Measurements from ENCODE around the gene PPP2R2C.

Gene PPP2R2C

GRCh38 chr4:6474705-6475457 is 2.5 kb upstream of the PPP2R2C start:
- no peak for DNase-seq (ENCODE audit: low read depth in 1 of 2, low spot score in 1 of 2)
- TF ChIP-seq CTCF (IDR thresholded peaks at IDR 0.05; ENCODE audit: insufficient read depth, low read length) (no peak), GABPA (IDR thresholded peaks at IDR 0.05; ENCODE audit: low read depth) (no peak), POLR2AphosphoS5 (IDR thresholded peaks at IDR 0.05; ENCODE audit: low read depth) (no peak), SPI1 (IDR thresholded peaks at IDR 0.05; ENCODE audit: borderline replicate concordance, low read depth) (no peak)
- H3K27ac ChIP-seq (replicated peaks): no peak overlapping the region
- peaks cover 29% of the 10 kb centered on the region for H3K27me3 ChIP-seq (ENCODE audit: insufficient read depth, poor library complexity, severe bottlenecking)
- H3K4me3 ChIP-seq (replicated peaks; ENCODE audit: insufficient read depth, low read length): no peak overlapping the region

- H3K4me3 ChIP-seq (replicated peaks; ENCODE audit: insufficient read depth, low read length): no peak overlapping the region
- TF ChIP-seq SPI1 (IDR thresholded peaks at IDR 0.05; ENCODE audit: borderline replicate concordance, low read depth) (no peak), REST (IDR thresholded peaks at IDR 0.05; ENCODE audit: insufficient replicate concordance, low read depth) (no peak), GABPA (IDR thresholded peaks at IDR 0.05; ENCODE audit: low read depth) (no peak), CTCF (IDR thresholded peaks at IDR 0.05; ENCODE audit: insufficient read depth, low read length) (no peak), POLR2AphosphoS5 (IDR thresholded peaks at IDR 0.05; ENCODE audit: low read depth) (no peak)
- peaks cover 33% of the 10 kb centered on the region for H3K27me3 ChIP-seq (ENCODE audit: insufficient read depth, poor library complexity, severe bottlenecking)
- H3K27ac ChIP-seq (replicated peaks): no peak overlapping the region
- no peak for DNase-seq (ENCODE audit: low read depth in 1 of 2, low spot score in 1 of 2)
These were observed 1.7 kb upstream of the PPP2R2C start for GRCh38 chr4:6474053-6474568.

GRCh38 chr4:6473264-6474052 is 1.0 kb upstream of the PPP2R2C start:
- no peak for TF ChIP-seq REST (IDR thresholded peaks at IDR 0.05; ENCODE audit: insufficient replicate concordance, low read depth)
- TF ChIP-seq GABPA (IDR thresholded peaks at IDR 0.05; ENCODE audit: low read depth): no peak
- no peak for TF ChIP-seq POLR2AphosphoS5 (IDR thresholded peaks at IDR 0.05; ENCODE audit: low read depth)
- TF ChIP-seq SPI1 (IDR thresholded peaks at IDR 0.05; ENCODE audit: borderline replicate concordance, low read depth): no peak
- TF ChIP-seq CTCF (IDR thresholded peaks at IDR 0.05; ENCODE audit: insufficient read depth, low read length): no peak
- Histone ChIP-seq H3K27me3 (ENCODE audit: insufficient read depth, poor library complexity, severe bottlenecking) (peaks cover 36% of the 10 kb centered on the region), H3K4me3 (replicated peaks; ENCODE audit: insufficient read depth, low read length) (no peak overlapping the region), H3K27ac (replicated peaks) (no peak overlapping the region)
- DNase-seq (ENCODE audit: low read depth in 1 of 2, low spot score in 1 of 2): no peak

All from HL-60 (cell line).